Stimulated activated CD4-positive, alpha-beta T cell treated with anti-CD3 and anti-CD28 coated beads, Interleukin-1b, Interleukin-23, amount 100 ng/mL, for 48 hours (primary cell): Measurements from ENCODE around the gene PDE3A.

Source experiments
- DNase-seq: peaks from one replicate; pipeline ENCODE4 v3.0.0-alpha.2; 2020

Gene PDE3A

DNA sequence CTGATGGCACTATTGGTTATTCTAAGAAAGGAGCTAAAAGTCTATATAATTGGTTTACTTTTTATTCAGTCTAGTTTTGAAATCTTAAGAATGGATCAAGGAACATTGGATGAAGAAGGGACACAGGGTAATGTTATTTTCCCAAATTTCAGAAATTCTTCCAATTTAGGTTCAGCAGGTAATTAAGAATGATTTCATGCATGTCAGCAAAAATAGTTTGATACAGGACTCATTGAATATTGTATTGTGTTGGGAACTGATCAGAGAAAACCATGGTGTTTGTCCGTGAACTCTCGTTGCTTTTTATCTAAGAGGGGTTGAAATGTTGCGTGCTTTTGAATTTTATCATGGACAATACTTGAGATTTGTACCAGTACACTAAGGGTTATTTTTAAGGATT lies 58.6 kb downstream of the PDE3A start:
- no peak for DNase-seq

DNA sequence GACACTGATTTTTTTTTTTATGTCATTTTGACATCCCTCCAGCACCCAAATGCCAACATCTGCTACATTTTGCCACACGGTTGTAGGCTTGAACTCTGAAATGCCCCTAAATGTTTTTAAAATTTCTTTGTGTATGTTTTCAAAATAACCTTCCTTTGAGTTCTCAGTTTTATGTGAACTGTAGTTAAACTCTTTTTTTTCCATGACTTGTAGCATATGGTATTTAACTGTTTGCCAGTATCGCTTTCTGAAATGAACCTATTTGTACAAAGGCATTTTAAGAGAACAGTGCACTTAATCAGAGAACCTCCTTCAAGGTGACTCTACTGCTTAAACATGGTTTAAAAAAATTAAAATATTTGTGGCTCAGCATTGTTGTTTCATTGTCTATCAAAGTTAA lies 61.5 kb downstream of the PDE3A start:
- DNase-seq: no peak

DNA sequence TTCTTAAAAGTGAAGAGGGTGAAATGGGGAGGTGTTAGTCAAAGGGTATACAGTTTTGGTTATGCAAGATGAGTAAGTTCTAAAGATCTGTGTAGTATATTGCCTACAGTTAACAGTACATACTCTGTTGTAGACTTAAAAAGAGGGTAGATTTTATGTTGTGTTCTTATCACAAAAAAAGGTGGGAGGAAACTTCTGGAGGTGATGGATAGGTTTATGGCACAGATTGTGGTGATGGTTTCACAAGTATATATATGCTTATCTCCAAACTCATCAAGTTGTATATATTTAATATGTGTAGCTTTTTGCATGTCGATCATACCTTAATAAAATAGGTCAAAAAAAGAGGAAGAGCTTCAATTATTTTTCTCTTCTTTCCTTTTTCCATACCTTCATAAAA lies 64.0 kb downstream of the PDE3A start:
- no peak for DNase-seq

DNA sequence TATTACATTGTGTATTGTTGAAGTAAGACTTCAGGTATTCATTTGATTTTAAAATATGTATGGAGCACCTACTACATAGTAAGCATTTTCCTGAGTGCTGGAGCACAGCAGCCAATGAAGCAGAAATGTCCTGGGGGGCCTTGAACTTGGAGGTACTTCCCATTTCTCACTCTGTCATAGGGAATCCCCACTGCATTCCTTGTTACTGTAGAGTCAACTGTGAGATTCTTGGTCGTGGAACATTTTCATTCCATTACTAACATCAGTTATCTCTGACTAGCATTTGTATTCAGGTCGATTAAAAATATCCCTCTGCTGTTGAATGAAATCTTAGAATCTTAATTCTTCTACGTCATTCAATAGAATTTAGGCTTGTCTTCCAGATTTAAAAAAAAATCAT lies 66.7 kb downstream of the PDE3A start:
- no peak for DNase-seq

DNA sequence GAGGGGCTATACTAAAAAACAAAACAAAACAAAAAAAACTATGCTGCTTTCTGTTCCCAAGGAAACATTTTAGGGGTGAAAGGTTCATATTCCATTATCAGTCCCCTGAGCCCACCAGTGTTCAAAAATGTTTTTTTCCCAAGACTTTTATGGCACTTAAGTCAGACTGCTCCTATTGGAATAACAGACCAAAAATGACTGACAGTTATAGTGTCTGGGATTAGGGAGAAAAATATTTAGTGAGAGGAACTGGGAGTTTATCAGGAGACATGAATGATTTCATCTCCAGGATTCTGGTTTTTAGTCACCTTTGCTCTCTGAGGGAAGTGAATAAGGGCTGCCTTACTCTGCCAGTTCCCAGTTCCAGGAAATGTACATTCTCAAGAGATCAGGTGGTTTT lies 68.0 kb downstream of the PDE3A start:
- DNase-seq: no peak

DNA sequence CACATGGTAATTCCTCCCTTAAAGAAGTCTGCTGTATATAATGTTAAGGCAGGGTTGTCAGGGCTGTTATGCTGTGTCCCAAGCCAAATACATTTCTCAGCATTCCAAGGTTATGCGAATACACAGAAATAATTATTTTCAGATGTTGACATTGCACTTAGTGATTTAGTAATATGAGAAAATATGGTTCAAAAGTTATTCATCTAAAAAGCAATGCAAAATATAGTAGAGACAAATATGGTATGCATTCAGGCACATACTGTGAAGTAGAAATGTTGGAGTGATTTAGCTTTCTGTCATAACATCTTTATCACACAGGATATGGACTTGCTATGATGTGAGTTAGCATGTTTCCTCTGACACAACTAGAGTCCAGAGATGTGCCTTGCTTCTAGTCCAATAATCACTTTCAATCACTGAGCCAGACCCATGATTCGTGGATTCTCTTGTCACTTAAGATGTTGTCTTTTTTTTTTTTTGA lies 70.0 kb downstream of the PDE3A start:
- no peak for DNase-seq

DNA sequence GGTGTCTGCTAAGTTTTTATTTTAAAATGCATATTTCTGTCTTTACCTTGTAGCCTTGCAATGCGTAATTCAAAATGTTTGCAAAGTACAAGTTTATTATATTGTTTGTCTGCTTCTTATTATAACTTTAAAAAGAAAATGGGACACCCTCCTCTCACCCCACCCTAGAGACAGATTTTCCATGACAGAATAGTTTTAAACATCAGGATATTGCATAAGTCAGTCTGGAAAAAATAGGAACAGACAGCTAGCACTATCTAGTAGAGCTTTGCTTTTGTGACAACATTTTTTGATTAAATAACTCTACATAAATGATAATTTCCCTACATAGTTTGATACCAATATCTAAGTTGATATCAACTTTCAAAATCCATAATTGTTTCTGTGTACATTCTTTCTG lies 71.3 kb downstream of the PDE3A start:
- no peak for DNase-seq

DNA sequence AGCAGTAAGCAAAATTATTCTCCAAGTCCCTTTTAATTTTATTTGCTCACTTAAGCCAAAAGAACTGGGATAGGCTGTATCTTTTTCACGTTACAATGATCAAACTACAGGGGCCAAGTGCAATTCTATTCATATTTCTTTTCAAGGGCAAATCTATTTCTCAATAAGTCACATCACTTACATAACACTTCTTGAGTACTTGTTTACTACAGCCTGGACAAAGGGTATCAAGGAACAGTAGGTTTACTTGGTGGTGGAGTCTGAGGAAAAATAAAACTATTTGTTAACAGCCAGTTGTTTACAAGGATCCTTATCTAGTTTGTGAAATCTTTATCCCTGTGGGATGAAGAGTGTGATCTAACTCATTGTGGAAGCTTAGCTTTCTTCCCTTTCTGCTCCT lies 72.1 kb downstream of the PDE3A start:
- no peak for DNase-seq

DNA sequence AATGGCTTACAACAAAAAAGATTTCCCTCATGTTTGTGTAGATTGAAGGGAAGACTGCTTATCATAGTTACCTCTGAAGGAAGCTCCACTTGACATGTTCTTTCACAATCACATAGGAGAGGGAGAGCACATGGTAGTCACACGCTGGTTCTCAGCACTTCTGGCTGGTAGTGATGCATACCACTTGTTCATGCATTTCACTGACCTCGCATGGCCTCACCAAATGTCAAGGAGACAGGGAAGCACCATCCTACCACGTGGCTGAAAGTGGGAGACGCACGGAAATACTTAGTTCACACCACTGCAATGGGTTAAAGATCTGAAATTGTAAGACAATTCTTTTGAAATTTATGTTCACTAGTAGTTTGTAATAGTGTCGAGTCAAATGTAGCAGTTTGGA lies 74.0 kb downstream of the PDE3A start:
- no peak for DNase-seq

DNA sequence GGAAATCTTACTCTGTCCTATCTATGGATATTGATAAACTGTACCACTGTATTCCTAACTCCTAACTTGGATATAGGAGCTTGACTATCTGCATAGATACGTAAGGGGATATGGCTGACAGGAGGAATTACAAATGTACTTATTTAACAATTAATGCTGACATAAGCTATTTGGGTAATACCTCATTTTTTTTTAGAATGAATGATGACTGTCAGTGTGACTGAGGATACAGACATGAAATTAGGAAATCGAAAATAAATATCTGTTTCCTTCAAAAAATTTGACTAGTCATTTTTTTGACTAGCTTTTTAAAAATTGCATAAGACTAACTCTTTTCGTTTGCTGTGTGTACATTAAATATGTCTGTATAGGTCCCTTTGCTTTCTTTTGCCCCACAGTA lies 74.9 kb downstream of the PDE3A start:
- no peak for DNase-seq

DNA sequence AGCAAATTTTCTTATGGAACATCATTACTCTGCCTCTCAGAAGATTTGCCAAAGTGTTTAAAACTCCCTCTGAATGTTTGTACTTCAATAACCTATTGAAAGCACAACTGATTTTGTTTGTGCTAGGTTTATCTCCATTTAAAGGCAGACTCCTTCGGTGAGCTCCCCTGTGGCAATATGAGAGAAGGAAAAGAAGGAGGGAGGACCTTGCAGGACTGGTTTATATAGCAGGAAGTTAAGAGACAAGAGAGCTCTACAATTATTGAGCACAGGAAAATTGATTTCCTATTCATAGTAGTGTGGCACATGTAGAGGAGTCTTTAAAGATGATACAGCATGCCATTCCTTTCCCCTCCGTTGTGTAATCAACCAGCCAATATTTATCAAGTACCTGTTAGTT lies 75.5 kb downstream of the PDE3A start:
- no peak for DNase-seq

DNA sequence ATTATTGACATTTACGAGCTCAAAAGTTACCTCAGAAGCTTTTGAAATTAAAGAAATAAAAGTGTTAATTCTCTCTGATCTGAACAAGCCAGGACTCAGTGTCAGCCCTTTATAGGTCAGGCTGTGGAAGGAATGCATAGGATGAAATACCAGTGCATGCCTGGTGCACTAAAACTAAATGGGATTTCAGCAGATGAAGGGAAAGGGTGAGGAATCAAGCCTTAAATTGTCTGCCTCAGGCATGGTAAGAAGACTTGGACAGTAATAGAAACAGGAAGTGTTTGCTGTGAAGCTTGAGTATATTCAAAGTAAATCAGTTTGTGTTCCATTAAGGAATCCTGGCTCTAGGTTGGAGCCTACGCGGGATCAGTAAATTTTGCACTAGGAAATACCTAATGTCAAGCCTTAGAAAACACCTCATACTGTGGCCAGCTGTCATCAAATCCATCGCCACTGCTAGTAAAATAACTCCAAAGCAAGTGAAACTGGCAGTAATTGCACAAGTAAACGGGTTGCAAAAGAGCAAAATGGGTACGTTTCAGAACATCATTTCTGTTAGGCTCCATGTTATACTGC lies 76.3 kb downstream of the PDE3A start:
- no peak for DNase-seq

DNA sequence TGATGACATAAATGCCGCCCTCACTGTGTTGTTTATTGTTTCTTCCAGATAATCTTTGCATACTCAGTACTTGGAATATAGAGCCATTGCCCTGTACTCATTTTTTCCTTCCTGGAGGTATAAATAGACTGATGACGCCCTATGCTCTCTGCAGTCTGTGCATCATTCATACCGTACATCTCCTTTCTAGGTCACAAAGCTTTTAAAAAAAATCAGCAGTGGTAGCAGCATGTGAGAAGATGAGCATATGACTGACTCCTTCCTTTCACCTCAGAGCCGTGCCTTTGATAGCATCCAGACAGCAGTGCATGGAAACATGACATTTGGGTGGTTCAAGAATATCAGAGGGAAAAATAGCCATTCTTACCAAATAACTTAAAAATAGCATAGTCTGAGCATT lies 77.3 kb downstream of the PDE3A start:
- DNase-seq: no peak

DNA sequence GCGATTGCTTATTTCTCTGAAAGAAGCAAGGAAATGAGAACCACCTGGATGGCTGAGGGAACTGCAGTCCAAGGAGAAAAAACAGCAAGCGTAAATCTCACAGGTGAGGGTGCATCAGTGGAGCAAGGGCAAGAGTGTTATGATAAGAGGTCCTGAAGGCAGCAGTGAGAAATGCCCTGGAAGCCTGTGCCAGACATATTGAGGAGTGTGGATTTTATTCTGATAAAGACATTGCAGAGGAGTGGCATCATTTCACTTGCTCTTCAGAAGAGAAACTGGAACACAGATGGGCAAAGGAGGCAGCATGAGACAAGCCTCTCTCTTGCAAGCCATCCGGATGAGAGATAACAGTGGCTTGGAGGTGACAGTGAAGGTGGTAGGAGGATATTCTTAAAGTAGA lies 78.5 kb downstream of the PDE3A start:
- no peak for DNase-seq

DNA sequence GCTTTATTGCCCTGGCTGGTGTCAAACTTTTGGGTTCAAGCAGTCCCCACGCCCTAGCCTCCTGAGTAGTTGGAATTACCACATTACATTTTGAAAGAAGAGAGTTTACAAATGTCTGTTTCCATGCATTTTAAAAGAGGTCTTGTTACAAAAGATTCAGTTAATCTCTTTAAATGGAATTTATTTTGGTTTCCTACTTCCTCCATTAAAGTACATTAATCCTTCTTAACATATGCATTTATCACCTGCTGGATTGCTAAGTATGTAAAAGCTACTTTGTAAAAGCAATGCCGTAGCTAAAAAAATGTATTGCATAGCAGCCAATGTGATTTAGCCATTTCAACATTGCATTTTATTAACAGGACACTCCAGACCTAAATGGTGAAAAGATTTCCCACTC lies 80.4 kb downstream of the PDE3A start:
- DNase-seq: no peak

DNA sequence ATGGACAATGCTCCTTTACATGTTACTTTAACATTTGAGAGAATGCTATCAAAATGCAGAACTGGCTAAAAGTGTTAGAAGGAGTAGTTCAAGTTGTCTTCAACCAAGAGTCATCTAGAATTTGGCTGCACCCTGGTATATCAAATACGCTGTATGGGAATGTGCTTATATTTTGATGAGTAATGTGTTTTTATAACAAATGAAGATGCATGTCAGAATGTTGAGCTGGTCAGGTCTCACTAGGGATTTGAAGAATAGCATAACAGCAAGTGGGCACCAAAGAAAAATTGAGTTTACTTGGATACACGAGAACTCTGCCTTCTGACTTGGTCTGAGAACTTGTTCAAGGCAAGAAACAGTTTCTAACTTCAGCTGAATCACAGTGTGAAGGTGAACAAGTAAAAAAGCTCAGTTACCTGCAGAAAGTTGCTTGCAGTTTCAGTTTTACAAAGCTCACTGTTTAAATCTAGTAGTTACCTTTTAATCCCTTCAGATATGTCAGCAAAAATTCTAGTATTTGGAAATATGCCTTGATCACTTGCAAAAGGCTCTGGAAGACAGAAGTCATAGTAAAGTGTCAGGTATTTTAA lies 82.3 kb downstream of the PDE3A start:
- DNase-seq: no peak

DNA sequence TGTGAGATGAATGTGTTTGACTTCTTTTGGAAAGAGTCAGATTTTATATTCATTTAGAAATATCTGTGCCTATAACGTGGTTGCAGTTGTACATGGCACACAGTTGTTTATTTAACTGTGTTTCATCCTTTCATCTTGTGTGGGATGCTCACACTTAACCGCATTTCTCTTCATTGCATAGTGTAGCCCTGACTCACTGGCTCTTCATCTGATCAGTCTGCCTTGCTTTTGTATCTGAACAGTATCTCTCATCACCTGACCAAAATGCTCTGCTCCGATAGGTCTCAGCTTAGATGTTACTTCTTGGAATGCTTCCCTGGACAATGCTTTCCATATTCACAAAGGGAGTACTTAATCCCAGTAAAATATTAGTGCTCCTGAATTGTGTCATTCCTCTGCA lies 83.4 kb downstream of the PDE3A start:
- DNase-seq: no peak

DNA sequence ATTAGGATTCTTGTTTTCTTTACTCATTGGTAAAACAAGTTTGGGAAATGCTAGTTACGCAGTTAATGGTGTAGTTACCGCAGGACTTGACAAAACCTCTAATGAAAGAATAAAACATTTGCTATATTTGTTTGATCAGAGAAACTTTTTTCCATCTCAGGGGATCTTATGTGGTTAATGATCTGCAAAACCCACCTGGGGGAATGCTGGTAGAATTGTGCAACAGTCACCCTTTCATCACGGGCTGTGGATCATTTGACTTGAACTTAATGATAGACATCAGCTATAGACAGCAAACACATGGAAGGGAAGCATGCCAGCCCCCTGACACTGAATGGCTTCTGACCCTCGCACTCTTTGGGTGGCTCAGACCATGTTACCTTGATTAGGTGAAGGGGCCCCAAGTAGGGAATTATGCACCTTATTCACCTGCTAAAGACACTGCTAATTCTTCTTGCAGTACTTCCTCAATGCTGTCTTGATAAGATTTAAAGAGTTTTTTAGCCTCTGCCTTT lies 84.2 kb downstream of the PDE3A start:
- DNase-seq: no peak

DNA sequence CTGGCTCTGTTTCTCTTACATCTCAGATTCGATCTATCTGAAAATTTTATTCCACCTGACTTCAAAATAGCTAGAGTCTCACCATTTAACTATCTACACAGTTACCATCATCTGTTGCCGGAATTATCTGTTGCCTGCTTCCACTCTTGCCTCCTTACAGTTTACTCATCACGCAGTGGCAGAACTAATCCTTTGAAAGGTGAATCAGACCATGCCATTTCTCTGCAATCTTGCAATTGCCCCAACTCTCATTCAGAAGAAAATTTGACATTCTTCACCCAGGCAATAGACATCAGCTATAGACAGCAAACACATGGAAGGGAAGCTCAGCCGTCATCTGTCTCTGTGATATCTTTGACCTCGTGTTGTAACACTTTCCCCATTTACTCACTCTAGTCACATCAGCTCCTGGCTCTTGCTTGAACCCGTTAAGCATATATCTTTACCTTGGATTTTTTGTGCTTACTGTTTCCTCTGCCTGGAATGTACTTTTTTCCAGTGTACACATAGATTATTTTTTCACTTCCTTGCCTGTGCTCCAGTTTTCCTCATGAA lies 85.5 kb downstream of the PDE3A start:
- DNase-seq: no peak

DNA sequence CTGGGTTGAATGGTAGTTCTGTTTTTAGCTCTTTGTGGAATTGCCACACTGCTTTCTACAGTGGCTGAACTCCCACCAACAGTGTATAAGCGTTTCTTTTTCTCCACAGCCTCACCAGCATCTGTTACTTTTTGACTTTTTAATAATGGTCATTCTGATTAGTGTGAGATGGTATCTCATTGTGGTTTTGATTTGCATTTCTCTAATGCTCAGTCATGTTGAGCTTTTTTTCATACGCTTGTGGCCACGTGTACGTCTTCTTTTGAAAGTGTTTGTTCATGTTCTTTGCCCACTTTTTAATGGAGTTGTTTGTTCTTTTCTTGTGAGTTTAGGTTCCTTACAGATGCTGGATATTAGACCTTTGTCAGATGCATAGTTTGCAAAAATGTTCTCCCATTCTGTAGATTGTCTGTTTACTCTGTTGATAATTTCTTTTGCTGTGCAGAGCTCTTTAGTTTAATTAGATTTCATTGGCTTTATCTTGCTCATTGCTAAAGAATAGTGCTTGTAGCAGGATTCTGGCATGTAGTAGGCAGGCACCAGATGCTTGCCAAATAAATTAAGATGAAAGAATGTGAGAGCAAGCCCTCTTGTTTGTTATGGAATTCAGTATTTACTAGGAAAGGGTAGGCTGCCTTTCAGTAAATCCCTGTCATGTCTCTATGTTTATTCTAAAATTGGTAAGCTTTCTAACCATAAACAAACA lies 86.8 kb downstream of the PDE3A start:
- no peak for DNase-seq

DNA sequence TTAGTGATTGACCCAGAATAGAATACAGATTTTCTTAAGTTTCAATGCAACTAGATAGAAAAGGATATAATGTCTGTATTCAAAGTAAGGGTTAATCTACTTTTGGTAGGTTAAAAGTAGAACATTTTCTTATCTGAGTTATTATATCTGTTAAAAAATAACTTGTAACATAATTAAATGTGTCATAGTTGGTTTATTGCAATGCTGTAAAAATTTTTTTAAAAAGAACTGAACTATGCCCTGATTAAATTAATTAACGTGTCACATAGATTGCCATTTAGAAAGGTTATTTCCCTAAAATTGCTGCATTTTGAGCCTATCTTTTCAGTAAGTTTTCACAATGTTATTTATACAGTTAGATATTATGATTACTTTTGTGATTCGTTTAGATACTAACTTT lies 89.2 kb downstream of the PDE3A start:
- no peak for DNase-seq

DNA sequence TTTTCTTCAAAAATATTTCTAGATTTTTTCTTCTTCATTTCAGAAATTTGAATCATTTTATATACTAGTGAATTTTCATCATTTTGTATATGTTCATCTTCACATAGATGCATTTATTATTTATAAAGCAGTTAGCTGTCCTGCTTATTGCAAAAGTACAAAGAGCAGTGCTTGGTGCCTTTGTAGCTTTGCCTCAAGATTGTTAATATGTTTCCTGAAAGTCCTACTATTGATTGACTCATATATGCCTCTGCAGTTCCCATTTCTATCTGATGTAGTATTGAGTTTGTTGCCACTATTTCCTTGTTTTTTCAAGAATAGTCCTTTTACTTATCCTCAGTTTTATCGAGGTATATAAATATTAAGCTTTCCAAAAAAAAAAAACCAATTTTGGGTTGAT lies 89.7 kb downstream of the PDE3A start:
- DNase-seq: no peak

DNA sequence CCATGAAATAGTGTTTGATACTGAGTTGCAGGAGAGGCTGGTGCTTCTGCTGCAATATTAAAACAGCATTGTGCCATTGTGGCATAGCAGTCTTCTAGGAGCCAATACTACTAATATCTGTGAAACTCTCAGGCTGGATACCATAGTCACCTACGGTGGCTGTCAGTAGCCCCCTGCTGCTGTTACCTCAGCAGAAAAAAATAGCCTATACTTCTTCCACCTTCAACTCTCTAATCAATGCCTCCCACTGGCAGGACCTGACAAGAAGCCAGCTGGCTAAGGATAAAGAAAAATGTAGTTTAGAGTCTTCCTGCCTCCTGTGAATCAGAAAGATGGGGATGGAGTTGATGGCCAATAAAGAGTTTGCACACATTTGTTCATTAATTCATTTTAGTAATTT lies 91.6 kb downstream of the PDE3A start:
- no peak for DNase-seq

DNA sequence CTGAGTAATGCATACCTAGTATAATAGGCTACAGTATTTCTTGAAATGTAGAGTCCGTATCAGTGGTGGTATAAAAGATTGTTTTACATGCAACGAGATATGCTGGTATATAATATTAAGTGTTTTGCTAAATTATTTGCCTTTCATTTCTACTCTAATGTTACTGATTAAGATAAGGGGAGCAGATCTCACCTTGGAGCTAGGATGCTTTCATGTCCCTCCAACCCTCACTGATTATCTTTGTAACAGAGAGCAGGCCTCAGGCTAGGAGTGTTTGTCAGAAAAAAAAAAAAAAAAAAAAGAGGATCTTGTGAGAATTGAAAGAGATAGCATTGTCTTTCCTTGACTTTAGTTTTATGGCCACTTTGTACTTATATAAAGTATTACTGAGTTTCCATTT lies 92.6 kb downstream of the PDE3A start:
- DNase-seq: no peak
